HG03066 (cell line): ENCODE results near the gene CIDEB.

Experiments used
- ATAC-seq: cut with Tn5 transposase; IDR thresholded peaks from one replicate; pipeline ENCODE4 v1.9.1; 2021; ENCODE audit warnings: low read depth; ENCODE audit not compliant: unreplicated experiment

Gene CIDEB

GRCh38 chr14:24313913-24314312 lies 6.1 kb upstream of the CIDEB start:
- no peak for ATAC-seq

GRCh38 chr14:24312736-24313507 lies 5.1 kb upstream of the CIDEB start:
- no peak for ATAC-seq

- ATAC-seq, result no peak
These were observed 4.2 kb upstream of the CIDEB start for GRCh38 chr14:24311837-24312615.

- peak; percentile 66 for ATAC-seq
These were observed 3.1 kb upstream of the CIDEB start, which contains the start of gene LTB4R for GRCh38 chr14:24310646-24311604. Gene LTB4R, plus strand, starts transcription at chr14:24311502. Its CDS starts 4,150 bp downstream, at chr14:24315652.

GRCh38 chr14:24310265-24310645 lies 2.5 kb upstream of the CIDEB start:
- no peak for ATAC-seq

GRCh38 chr14:24309538-24310264 lies 1.9 kb upstream of the CIDEB start, which contains the start of gene LTB4R2:
Gene LTB4R2, plus strand, starts transcription at chr14:24310140. Its CDS starts 525 bp downstream, at chr14:24310665.
- no peak for ATAC-seq

- ATAC-seq, result no peak
These were observed 756 bp upstream of the CIDEB start for GRCh38 chr14:24308342-24309124.

GRCh38 chr14:24307156-24307574 lies 612 bp downstream of the CIDEB start:
- no peak for ATAC-seq

- no peak for ATAC-seq
These were observed 3.8 kb downstream of the CIDEB start for GRCh38 chr14:24304019-24304387.

GRCh38 chr14:24300326-24300980 lies 7.3 kb downstream of the CIDEB start:
- ATAC-seq, result no peak

GRCh38 chr14:24299255-24300191 lies 8.3 kb downstream of the CIDEB start, which contains the start of the genes DHRS1 and NOP9:
Gene DHRS1, minus strand, starts transcription at chr14:24299780. Its CDS starts 674 bp downstream, at chr14:24299106.
Gene NOP9, plus strand, starts transcription at chr14:24299850. Its CDS starts 105 bp downstream, at chr14:24299955.
- peak; percentile 75 for ATAC-seq

- peak; percentile 7 for ATAC-seq
These were observed 8.9 kb downstream of the CIDEB start for GRCh38 chr14:24298892-24299254.

- ATAC-seq, result peak; percentile 13
These were observed 10.4 kb downstream of the CIDEB start for GRCh38 chr14:24297190-24297964.

- ATAC-seq, result peak; percentile 53
These were observed 11.2 kb downstream of the CIDEB start for GRCh38 chr14:24296341-24297157.

- no peak for ATAC-seq
These were observed 14.3 kb downstream of the CIDEB start for GRCh38 chr14:24293525-24293924.
